Left forelimb (tissue), 1 donor: ENCODE measurements around the gene KRTAP4-2.
"Not testable (repeated sequence)": the region's sequence is repeated elsewhere in the genome, so short reads cannot be mapped to it uniquely, and the experiment has no call there.

ENCODE experiments used
- DNase-seq: peaks from one replicate; pipeline ENCODE4 v3.0.0-alpha.2; 2018; ENCODE audit warnings: low spot score

Gene KRTAP4-2

GRCh38 chr17:41160648-41161047 lies 17.4 kb downstream of the KRTAP4-2 start, which contains the start of gene KRTAP4-4:
Gene KRTAP4-4 (minus strand): TSS chr17:41160748. CDS start chr17:41160691, 57 bp downstream.
- DNase-seq: no peak

GRCh38 chr17:41160190-41160589 lies 17.8 kb downstream of the KRTAP4-2 start:
- DNase-seq: not testable (repeated sequence)

- DNase-seq: no peak
These were observed 24.2 kb downstream of the KRTAP4-2 start for GRCh38 chr17:41153856-41154255.

- no peak for DNase-seq
These were observed 26.5 kb downstream of the KRTAP4-2 start for GRCh38 chr17:41151525-41151924.

- no peak for DNase-seq
These were observed 28.0 kb downstream of the KRTAP4-2 start for GRCh38 chr17:41150026-41150425.

GRCh38 chr17:41149652-41149985 lies 28.4 kb downstream of the KRTAP4-2 start, which contains the start of gene KRTAP4-5:
Gene KRTAP4-5 (minus strand): TSS chr17:41149825. CDS start chr17:41149767, 58 bp downstream.
- DNase-seq: no peak

GRCh38 chr17:41148971-41149651 lies 28.9 kb downstream of the KRTAP4-2 start:
- DNase-seq: not testable (repeated sequence)

GRCh38 chr17:41147531-41148204 lies 30.4 kb downstream of the KRTAP4-2 start:
- DNase-seq: no peak

- DNase-seq: no peak
These were observed 32.8 kb downstream of the KRTAP4-2 start for GRCh38 chr17:41145261-41145660.

GRCh38 chr17:41144846-41145245 lies 33.2 kb downstream of the KRTAP4-2 start:
- no peak for DNase-seq

GRCh38 chr17:41141361-41141760 lies 36.7 kb downstream of the KRTAP4-2 start:
- no peak for DNase-seq

- no peak for DNase-seq
These were observed 37.5 kb downstream of the KRTAP4-2 start, which contains the start of gene KRTAP4-6 for GRCh38 chr17:41140360-41141131. Gene KRTAP4-6 (minus strand): TSS chr17:41140544. CDS start chr17:41140487, 57 bp downstream.

- not testable (repeated sequence) for DNase-seq
These were observed 38.2 kb downstream of the KRTAP4-2 start for GRCh38 chr17:41139865-41140264.

- DNase-seq: no peak
These were observed 43.9 kb downstream of the KRTAP4-2 start for GRCh38 chr17:41133880-41134735.

GRCh38 chr17:41131979-41132378 lies 46.0 kb downstream of the KRTAP4-2 start:
- no peak for DNase-seq
